K562 treated with DMSO at 1 percent for 4 hours (cell line): Measurements from ENCODE around the gene QRFP. TPM values are rescaled to one million over a fixed set of nuclear protein-coding genes. Genes with fewer than 3 reads are reported as not detected.

Experiments
- total RNA-seq: library from RNA; unstranded; fragments of 300-600 nt; gene quantifications from 2 replicates; pipeline ENCODE4 v1.2.3, GENCODE V29; 2022; ENCODE audit not compliant: insufficient read depth

Gene QRFP, protein sequence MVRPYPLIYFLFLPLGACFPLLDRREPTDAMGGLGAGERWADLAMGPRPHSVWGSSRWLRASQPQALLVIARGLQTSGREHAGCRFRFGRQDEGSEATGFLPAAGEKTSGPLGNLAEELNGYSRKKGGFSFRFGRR
- total RNA-seq = 1.1 and 3.6 TPM in 2 replicates

GRCh38 chr9:130896233-130897014, at the start of gene QRFP:
Gene QRFP, minus strand, starts transcription at chr9:130896812. Its CDS starts 2,974 bp downstream, at chr9:130893838.

DNA sequence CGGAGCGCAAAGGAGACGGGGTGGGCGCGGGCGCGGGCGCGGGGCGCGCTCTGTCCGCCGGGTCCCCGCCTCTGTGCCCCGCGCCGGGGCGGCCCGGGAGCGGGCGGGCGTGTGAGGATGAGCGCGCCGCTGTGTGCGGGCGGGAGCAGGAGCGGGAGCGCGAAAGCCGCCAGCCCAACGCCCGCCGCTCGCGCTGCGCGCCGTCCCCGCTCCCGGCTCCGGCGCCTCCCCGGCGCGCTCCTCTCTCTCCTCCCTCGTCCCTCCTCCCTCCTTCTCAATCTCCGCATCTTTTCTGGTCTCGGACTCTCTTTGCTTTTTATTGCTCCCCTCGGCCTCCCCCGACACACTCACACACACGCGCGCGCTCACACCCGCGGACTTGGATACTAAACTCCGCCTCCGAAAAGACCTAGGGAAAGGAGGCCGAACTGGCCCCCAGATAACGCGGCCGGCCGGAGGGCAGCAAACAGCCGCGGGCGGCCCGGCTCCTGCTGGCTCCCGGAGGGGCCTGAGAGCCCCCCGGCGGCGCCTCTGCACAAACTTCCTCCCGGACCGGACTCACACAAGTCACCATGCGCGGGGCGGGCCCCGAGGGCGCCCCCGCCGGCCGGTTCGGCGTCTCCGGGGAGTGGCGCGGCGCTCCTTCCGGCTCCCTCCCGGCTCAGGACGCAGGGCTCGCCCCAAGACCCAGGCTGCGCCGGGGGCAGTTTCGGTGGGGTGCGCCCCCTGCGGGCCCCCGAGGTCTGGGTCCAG, 42.2 kb upstream of the QRFP start, which contains the start of gene FIBCD1:
Gene FIBCD1 (minus strand): TSS at position 596 of the 753 bp plus-strand sequence. CDS start 640 bp downstream, outside the sequence.

Other genes starting within 250 kb of the QRFP start
- 0.33 TPM in 1 of 2 replicates, not detected in the other for gene PRDM12, start 232.2 kb downstream of the QRFP start, total RNA-seq
- 16.4 and 16.6 TPM in 2 replicates for gene EXOSC2, start 203.0 kb downstream of the QRFP start, total RNA-seq
- gene ABL1, start 61.6 kb downstream of the QRFP start, total RNA-seq = 94.1 and 121 TPM in 2 replicates
- gene FIBCD1, start 42.4 kb upstream of the QRFP start, total RNA-seq = 0.24 TPM in 1 of 2 replicates, not detected in the other
- gene LAMC3, start 112.4 kb upstream of the QRFP start, total RNA-seq = not detected in 2 replicates
- 0.63 and 0.70 TPM in 2 replicates for gene AIF1L, start 199.7 kb upstream of the QRFP start, total RNA-seq
- gene NUP214, start 228.8 kb upstream of the QRFP start, total RNA-seq = 134 and 145 TPM in 2 replicates